Caco-2 (cell line): ENCODE results near the gene JADE3. TPM values are rescaled to one million over a fixed set of nuclear protein-coding genes. Genes with fewer than 3 reads are reported as not detected.

Experiments used
- BruUV-seq: library from RNA; stranded (reverse); fragments of 400-500 nt; replicated peaks from 2 replicates; lab custom pipeline; 2021; lab: Mats Ljungman, UMichigan
- CTCF ChIA-PET: fragments of 300-600 bp; sonication (Branson Sonifier 250); formaldehyde crosslinking; loops from one replicate; lab custom pipeline; 2022; ENCODE audit warnings: antibody characterized with exemption; lab: Charles Lee
- POLR2A ChIA-PET: fragments of 300-600 bp; sonication (Branson Sonifier 250); formaldehyde crosslinking; loops from one replicate; lab custom pipeline; 2022; ENCODE audit warnings: antibody characterized with exemption; lab: Charles Lee
- DNase-seq, 2 experiments: peaks; one replicate each; pipeline versions ENCODE4 v3.0.0 to v3.0.0-alpha.2; 2020 to 2022
- H3K27me3 ChIP-seq: replicated peaks from 2 replicates; pipeline ENCODE4 v1.6.0; 2011; ENCODE audit warnings: low read length; ENCODE audit not compliant: control insufficient read depth, insufficient read depth
- H3K36me3 ChIP-seq: 2 replicates; pipeline ENCODE4 v1.5.1; 2011; ENCODE audit warnings: low read length; ENCODE audit not compliant: control insufficient read depth, insufficient read depth
- H3K4me1 ChIP-seq: fragments of 250-450 bp; sonication (Bioruptor Pico); 2 replicates; pipeline ENCODE4 v1.5.1; 2020; ENCODE audit warnings: mild to moderate bottlenecking
- H3K4me3 ChIP-seq: 2 replicates; pipeline ENCODE4 v1.5.1; 2011; ENCODE audit warnings: low read depth, mild to moderate bottlenecking, control low read depth, low read length
- H3K9me3 ChIP-seq: fragments of 250-450 bp; sonication (Bioruptor Pico); 2 replicates; pipeline ENCODE4 v1.5.1; 2020; ENCODE audit warnings: mild to moderate bottlenecking, moderate library complexity
- H3K27ac Mint-ChIP-seq: one replicate; pipeline ENCODE4 v1.8.0; 2022; ENCODE audit warnings: mixed read lengths; ENCODE audit not compliant: unreplicated experiment
- H3K27me3 Mint-ChIP-seq: one replicate; pipeline ENCODE4 v1.8.0; 2022; ENCODE audit warnings: mixed read lengths; ENCODE audit not compliant: insufficient read depth, unreplicated experiment
- H3K36me3 Mint-ChIP-seq: one replicate; pipeline ENCODE4 v1.8.0; 2022; ENCODE audit warnings: mild to moderate bottlenecking, mixed read lengths; ENCODE audit not compliant: insufficient read depth, unreplicated experiment
- H3K4me1 Mint-ChIP-seq: one replicate; pipeline ENCODE4 v1.8.0; 2022; ENCODE audit warnings: low read depth, mixed read lengths; ENCODE audit not compliant: unreplicated experiment
- H3K4me3 Mint-ChIP-seq: one replicate; pipeline ENCODE4 v1.8.0; 2022; ENCODE audit warnings: mild to moderate bottlenecking, moderate library complexity, mixed read lengths; ENCODE audit not compliant: unreplicated experiment
- H3K9me3 Mint-ChIP-seq: one replicate; pipeline ENCODE4 v1.8.0; 2022; ENCODE audit warnings: mixed read lengths; ENCODE audit not compliant: unreplicated experiment
- CTCF ChIP-seq, 2 experiments: fragments of 200-600 bp in 1 of 2; IDR thresholded peaks; 1 replicate in 1 of 2; 2 replicates in 1 of 2; pipeline versions ENCODE4 v1.5.1 to v1.8.0; 2011 to 2022; ENCODE audit warnings: antibody characterized with exemption in 1 of 2, control low read depth in 1 of 2, inconsistent platforms in 1 of 2, low read depth in 1 of 2, low read length in 1 of 2, mild to moderate bottlenecking in 1 of 2, moderate library complexity in 1 of 2; ENCODE audit not compliant: insufficient read depth in 1 of 2, severe bottlenecking in 1 of 2, unreplicated experiment in 1 of 2
- intact Hi-C: fragments of 100-400 bp; cut with micrococcal nuclease; formaldehyde crosslinking; loops from one replicate; pipeline ENCODE4 v1.10.0; 2022; ENCODE audit not compliant: unreplicated experiment
- total RNA-seq: library from RNA; stranded (reverse); gene quantifications from 2 replicates; pipeline ENCODE4 v1.2.3, GENCODE V29; 2022

JADE3 gene
- total RNA-seq, 1 experiment from 2014 or later = 22.7 TPM

GRCh38 chrX:46929439-46930261 is 17.4 kb downstream of the JADE3 start:
- no TSS peak for BruUV-seq
- H3K27me3 Mint-ChIP-seq = no peaks in the 10 kb centered on the region
- Histone ChIP-seq H3K4me3 (no peak overlapping the region), H3K9me3 (no peaks in the 10 kb centered on the region), H3K36me3 (no peaks in the 10 kb centered on the region), H3K4me1 (no peaks in the 10 kb centered on the region), H3K27me3 (no peaks in the 10 kb centered on the region)
- no peak for DNase-seq
- no peak overlapping the region for H3K27ac Mint-ChIP-seq
- H3K4me3 Mint-ChIP-seq = no peak overlapping the region
- ChIA-PET CTCF (interaction anchor here (1.1 kb wide), 1 partner anchor 16 kb away, joined by 3 read pairs; no protein-coding TSS in a partner anchor), POLR2A (no interaction called here)
- peaks cover 21% of the 10 kb centered on the region for H3K4me1 Mint-ChIP-seq
- intact Hi-C loops = no loop called here
- H3K36me3 Mint-ChIP-seq = no peaks in the 10 kb centered on the region
- no peaks in the 10 kb centered on the region for H3K9me3 Mint-ChIP-seq
- TF ChIP-seq CTCF (IDR thresholded peaks at IDR 0.05; ENCODE audit: insufficient read depth in 1 of 2, low read depth in 1 of 2, low read length in 1 of 2, severe bottlenecking in 1 of 2, unreplicated experiment in 1 of 2) = no peak

GRCh38 chrX:46935295-46935694 is 23.1 kb downstream of the JADE3 start:
- no peak overlapping the region for H3K27ac Mint-ChIP-seq
- no peaks in the 10 kb centered on the region for H3K36me3 ChIP-seq
- H3K27me3 Mint-ChIP-seq = no peaks in the 10 kb centered on the region
- no peak overlapping the region for H3K4me3 Mint-ChIP-seq
- H3K4me3 ChIP-seq = no peak overlapping the region
- H3K9me3 Mint-ChIP-seq = no peaks in the 10 kb centered on the region
- no peaks in the 10 kb centered on the region for H3K9me3 ChIP-seq
- H3K27me3 ChIP-seq = no peaks in the 10 kb centered on the region
- peaks cover 5% of the 10 kb centered on the region for H3K36me3 Mint-ChIP-seq
- ChIA-PET CTCF (no interaction called here), POLR2A (no interaction called here)
- peaks cover 6% of the 10 kb centered on the region for H3K4me1 Mint-ChIP-seq
- no TSS peak for BruUV-seq
- TF ChIP-seq CTCF (IDR thresholded peaks at IDR 0.05; ENCODE audit: insufficient read depth in 1 of 2, low read depth in 1 of 2, low read length in 1 of 2, severe bottlenecking in 1 of 2, unreplicated experiment in 1 of 2) = no peak
- H3K4me1 ChIP-seq = no peaks in the 10 kb centered on the region
- intact Hi-C loops = no loop called here
- DNase-seq = no peak

- Histone ChIP-seq H3K36me3 (no peaks in the 10 kb centered on the region), H3K4me3 (no peak overlapping the region), H3K9me3 (no peaks in the 10 kb centered on the region), H3K4me1 (no peaks in the 10 kb centered on the region), H3K27me3 (no peaks in the 10 kb centered on the region)
- Mint-ChIP-seq H3K9me3 (no peaks in the 10 kb centered on the region), H3K4me3 (no peak overlapping the region), H3K36me3 (peaks cover 5% of the 10 kb centered on the region), H3K27me3 (no peaks in the 10 kb centered on the region), H3K27ac (no peak overlapping the region), H3K4me1 (no peaks in the 10 kb centered on the region)
- TF ChIP-seq CTCF (IDR thresholded peaks at IDR 0.05; ENCODE audit: insufficient read depth in 1 of 2, low read depth in 1 of 2, low read length in 1 of 2, severe bottlenecking in 1 of 2, unreplicated experiment in 1 of 2) = no peak
- CTCF ChIA-PET = no interaction called here
- POLR2A ChIA-PET = no interaction called here
- intact Hi-C loops = no loop called here
- no TSS peak for BruUV-seq
- no peak for DNase-seq
Observed at GRCh38 chrX:46938589-46938988, 26.4 kb downstream of the JADE3 start.
